Subcutaneous adipose tissue (tissue), 4 donors: ENCODE data around the gene UCHL5. TPM values are rescaled to one million over a fixed set of nuclear protein-coding genes. Genes with fewer than 3 reads are reported as not detected.

ENCODE experiments used
- CTCF ChIP-seq: fragments of 450-650 bp; IDR thresholded peaks from one replicate; pipeline ENCODE4 v1.5.1; 2016; ENCODE audit warnings: low read depth, mild to moderate bottlenecking, control low read depth, antibody characterized with exemption, moderate library complexity
- total RNA-seq, 4 donors: library from RNA; depleted of rRNA; stranded (reverse); fragments of >200 nt; gene quantifications; one replicate each; pipeline ENCODE4 v1.1.0, GENCODE V29; 2016

Gene UCHL5
- total RNA-seq, 4 donors from 2014 or later = 29.2 to 42.6 (median 34.0) TPM

- no peak for TF ChIP-seq CTCF
These were observed 79.6 kb downstream of the UCHL5 start for GRCh38 chr1:192979542-192979941.

- no peak for TF ChIP-seq CTCF
These were observed 80.9 kb downstream of the UCHL5 start for GRCh38 chr1:192978195-192978710.

- TF ChIP-seq CTCF = no peak
These were observed 82.0 kb downstream of the UCHL5 start for GRCh38 chr1:192977089-192977706.

GRCh38 chr1:192976576-192976975, 82.6 kb downstream of the UCHL5 start:
- TF ChIP-seq CTCF = no peak

- TF ChIP-seq CTCF = no peak
These were observed 84.5 kb downstream of the UCHL5 start for GRCh38 chr1:192974701-192975100.

- TF ChIP-seq CTCF = no peak
These were observed 85.2 kb downstream of the UCHL5 start for GRCh38 chr1:192973988-192974387.

GRCh38 chr1:192973202-192973601, 86.0 kb downstream of the UCHL5 start:
- TF ChIP-seq CTCF = no peak
